Measurements from ENCODE around the gene PIEZO2.

PIEZO2 gene

DNA sequence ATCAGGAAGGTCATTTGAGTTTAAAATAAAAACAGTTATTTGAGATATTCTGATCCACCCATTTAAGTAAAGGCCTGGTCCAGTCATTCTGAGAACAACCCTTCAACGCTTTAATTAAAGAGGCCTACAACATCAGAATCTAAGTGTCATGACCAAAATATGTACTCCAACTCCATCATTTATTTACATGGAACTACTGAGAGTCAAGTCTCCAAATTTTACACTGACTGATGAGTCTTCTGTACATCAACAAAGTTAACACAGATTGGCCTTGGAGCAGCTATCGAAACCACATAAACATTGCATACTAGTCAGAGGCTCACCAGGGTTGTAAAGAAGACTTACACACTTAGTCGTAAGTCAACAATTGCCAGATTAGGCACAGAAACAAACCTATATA is 37.1 kb downstream of the PIEZO2 start:
- DNase-seq (ENCODE audit: low spot score): no peak

DNA sequence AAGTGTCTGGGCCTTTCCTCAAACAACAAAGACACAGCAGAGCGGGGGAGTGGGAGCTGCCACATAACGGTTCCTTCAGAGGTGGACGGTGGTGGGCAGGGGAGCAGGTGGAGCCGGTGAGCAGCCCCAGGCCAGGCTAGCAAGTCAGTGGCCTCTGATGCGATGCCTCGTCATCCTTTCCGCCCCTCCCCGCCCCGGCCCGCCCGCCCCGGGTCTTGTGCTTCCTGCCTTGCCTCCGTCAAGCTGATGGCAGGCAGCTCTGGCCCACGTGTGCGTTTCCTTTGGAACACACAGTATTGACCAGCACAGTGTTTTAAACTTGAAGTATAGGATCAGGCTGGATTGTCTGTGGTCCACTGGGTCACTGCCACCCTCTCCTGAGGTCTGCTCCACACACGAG is 38.9 kb downstream of the PIEZO2 start:
- DNase-seq (ENCODE audit: low spot score): peak; percentile 56

DNA sequence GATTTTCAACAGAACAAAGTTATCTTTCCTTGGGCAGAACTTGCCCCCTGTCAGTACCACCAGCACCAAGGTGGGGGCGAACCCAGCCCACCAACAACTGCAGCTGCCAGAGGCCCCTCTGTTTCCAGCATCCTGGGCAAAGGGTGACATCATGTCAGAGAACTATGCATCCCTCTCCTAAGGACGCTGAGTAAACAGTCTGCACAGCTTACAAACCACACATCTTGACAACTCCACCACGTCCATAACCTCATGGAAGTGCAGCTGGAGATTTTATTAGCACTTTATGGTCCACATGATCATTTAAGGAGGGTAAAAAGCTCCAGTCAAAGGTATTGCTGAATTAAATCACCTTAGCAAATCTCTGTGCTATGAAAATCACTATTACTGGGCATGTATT is 40.4 kb downstream of the PIEZO2 start:
- no peak for DNase-seq (ENCODE audit: low spot score)

- no peak for DNase-seq (ENCODE audit: low spot score)
These were observed 42.5 kb downstream of the PIEZO2 start for GRCh38 chr18:11106894-11107293.

- no peak for DNase-seq (ENCODE audit: low spot score)
These were observed 43.9 kb downstream of the PIEZO2 start for GRCh38 chr18:11105463-11105862.

DNA sequence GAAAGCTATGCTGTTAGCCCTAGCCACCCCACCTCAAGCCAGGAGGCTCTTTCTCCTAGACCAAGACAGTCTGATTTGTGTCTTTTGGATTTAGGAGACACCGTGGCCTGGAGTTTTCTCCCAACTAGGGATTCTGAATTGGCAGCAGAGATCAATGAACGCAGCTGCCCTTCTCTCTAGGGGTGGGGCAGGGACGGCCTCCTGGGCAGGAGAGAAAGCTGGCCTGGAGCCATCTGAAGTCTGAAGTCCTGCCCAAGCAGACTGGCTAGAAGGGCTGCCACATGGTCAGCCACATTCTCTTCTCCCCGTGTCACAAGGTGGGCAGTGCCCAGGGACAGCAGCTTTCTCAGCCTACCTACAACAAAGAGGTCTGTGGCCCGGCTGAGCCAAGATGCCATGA is 45.1 kb downstream of the PIEZO2 start:
- DNase-seq (ENCODE audit: low spot score): no peak

DNA sequence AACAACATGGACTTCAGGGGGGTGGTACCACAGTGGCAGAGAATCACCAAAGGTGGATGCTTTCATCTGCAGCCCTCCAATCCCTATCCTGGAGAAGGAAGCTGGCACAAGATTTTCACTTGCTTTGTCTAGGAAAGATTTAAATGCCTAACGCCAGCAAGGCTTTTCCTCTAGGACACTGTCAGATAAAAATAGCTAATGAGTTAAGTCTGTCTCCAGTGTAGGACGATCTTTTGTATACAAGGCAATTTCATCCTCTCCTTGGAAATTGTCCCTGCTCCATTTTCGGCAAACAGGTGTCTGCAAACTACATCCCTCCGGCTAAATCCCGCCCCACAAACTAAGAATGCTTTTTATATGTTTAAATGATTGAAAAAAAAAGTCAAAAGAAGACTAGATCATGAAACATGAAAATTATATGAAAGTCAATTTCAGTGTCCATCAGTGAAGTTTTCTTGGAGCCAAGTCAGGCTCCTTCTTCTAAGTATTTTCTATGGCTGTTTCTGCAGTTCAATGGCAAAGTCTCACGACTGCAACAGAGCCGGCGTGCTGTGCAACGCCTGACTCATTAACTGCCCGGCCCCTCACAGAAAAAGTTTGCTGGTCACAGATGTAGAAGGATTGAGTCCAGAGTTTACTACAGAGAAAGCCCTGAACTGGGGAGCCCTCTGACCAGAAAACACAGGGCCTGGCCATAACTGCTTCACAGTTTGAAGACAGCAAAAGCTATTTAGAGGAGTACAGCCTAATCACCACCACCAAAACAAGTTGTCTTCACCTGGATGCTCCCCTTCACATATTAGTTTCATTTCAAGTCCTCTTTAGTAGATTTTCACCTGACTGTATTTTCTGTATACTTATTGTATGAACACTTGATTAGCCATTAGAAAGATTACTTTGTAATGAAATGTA is 52.3 kb downstream of the PIEZO2 start:
- peak; percentile 30 for DNase-seq (ENCODE audit: low spot score)

GRCh38 chr18:11096411-11096810 is 53.0 kb downstream of the PIEZO2 start:
- peak; percentile 26 for DNase-seq (ENCODE audit: low spot score)

- DNase-seq (ENCODE audit: low spot score): no peak
These were observed 53.6 kb downstream of the PIEZO2 start for GRCh38 chr18:11095674-11096293.

GRCh38 chr18:11095211-11095610 is 54.2 kb downstream of the PIEZO2 start:
- no peak for DNase-seq (ENCODE audit: low spot score)

GRCh38 chr18:11091746-11092145 is 57.6 kb downstream of the PIEZO2 start:
- DNase-seq (ENCODE audit: low spot score): no peak

DNA sequence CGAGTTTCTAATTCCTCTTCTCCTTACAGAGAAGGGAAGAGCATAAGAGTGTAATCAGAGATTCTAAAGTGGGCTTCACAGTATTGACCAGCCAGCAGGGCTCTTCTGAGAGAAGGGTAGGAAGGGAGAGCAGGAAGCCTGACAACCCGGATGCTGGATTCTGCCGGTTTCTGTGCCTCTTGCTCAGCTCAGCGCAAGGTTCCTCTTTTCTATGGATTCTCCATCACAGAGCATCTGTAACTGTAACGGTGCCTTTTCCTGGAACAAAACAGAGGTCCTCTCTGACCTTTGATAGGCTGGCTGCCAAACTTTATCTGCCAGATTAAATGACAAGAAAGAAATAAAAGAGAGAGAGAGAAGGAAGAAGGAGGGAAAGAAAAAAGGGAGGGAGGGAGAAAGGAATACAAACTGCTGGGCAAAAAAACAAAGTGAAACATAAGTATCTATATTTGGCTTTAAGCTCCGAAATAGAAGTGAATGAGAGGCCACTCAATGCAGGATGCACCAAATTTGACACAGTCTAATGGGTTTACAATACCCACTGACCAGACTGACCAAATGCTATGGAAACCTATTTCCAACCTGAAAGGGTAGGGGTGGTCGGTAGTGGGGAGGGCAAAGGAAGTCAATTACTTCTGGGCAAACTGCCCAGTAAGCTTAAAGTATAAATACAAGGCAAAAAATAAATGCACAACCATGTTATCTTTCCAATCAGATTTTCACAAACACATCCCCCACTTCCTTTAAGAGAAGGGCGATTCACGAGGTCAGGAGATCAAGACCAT is 59.2 kb downstream of the PIEZO2 start:
- no peak for DNase-seq (ENCODE audit: low spot score)

DNA sequence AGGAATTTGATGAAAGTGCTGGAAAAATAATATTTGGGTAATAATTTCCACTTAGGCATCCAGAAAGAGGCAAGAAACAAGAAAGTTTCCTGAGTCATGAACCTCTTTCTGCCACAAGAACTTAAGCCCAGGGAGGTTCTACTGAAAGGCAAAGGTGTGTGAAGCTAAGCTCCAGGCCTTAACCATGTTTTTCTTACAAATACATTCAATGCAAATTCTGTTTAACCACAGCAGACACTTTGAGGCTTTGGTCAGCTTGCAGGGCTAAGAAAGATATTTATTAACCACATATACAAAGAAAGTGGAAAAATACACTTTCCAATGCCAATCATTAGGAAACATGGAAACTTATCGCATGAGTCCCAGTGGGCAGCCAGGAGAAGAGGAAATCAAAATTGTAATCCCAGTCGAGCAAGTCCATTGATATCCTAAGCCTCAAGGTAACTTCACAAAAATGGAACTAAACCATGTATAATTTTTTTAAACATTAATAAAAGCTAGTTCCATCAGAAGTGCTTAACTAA is 68.3 kb downstream of the PIEZO2 start:
- no peak for DNase-seq (ENCODE audit: low spot score)

DNA sequence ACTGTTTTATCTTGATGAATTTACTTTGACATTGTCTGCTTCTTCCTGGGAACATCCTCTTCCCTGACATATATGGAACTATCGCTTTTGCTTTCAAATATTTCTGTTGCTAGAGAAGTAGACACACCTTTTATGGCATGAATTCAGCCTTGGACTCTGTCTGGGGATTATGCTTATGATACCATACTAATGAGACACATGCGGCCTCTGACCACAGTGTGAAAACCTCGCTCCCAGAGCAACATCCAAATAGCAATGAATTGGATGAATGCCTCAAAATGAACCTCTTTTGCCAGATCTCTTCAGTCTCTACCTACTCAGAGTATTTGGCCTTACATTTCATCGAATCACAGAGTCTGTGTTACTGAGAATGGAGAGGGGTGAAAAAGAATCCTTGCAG is 70.9 kb downstream of the PIEZO2 start:
- no peak for DNase-seq (ENCODE audit: low spot score)

GRCh38 chr18:11077548-11078187 is 71.7 kb downstream of the PIEZO2 start:
- no peak for DNase-seq (ENCODE audit: low spot score)

DNA sequence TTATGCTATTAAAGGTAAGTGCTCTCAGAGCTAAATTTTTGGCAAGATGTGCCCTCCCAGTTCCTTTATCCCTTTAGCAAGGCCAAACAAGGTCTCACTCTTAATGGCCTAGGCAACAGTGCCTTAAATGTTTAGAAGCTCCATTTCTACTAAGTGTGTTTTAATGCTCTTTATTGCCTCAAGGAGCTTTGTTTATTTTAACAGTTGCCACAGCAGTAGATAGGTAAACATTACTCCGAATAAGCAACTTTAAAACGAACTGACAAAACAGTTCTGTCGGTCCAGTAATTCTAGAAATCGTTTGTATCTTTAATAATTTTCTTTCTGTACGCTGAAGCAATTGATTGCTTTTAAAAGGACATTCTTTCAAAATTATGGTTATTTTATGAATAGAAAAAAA is 74.5 kb downstream of the PIEZO2 start:
- no peak for DNase-seq (ENCODE audit: low spot score)

- DNase-seq (ENCODE audit: low spot score): no peak
These were observed 75.4 kb downstream of the PIEZO2 start for GRCh38 chr18:11073971-11074370.

GRCh38 chr18:11072632-11073031 is 76.7 kb downstream of the PIEZO2 start:
- no peak for DNase-seq (ENCODE audit: low spot score)

DNA sequence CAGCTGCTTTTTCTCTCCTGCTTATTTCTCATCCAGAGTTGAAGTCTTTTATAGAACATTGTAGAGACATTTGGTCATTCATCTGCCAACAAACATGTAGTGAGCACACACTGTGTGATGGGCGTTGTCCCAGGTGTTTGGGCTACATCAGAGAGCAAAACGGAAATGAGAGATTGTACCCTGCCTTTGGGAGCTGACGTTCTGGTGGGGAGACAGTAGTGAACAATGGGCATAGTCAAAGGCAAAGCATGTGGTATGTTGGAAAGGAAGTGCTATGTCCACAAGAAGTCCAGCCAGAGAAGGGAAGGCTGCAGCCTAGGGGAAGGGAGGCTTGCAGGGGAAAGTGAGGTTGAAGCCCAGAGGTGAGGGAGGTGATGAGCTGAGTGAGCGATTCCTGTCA is 78.1 kb downstream of the PIEZO2 start:
- peak; percentile 86 for DNase-seq (ENCODE audit: low spot score)

GRCh38 chr18:11070593-11070992 is 78.8 kb downstream of the PIEZO2 start:
- DNase-seq (ENCODE audit: low spot score): no peak

DNA sequence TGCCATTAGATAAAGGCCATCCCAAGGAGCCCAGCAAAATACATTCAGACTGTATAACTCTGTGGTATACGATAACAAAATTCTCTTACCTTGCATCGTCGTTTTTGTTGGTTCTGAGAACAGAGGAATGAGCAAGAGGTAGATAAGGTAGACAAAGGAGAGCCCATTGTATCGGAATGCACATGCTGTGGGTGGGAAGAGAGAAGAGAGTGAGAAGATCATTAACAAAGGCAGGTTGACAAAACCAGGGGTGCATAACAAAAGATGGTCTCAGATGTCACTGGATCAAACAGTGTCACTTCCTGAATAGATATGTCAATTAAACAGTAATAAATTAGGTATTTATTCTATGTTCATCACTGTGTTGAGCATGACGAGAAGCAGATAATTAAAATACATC is 83.3 kb downstream of the PIEZO2 start:
- DNase-seq (ENCODE audit: low spot score): no peak
